HG03064 (cell line): ENCODE results near the gene ANKRD40CL.
"Not testable (repeated sequence)": the region's sequence is repeated elsewhere in the genome, so short reads cannot be mapped to it uniquely, and the experiment has no call there.

Experiments
- ATAC-seq: cut with Tn5 transposase; IDR thresholded peaks from one replicate; pipeline ENCODE4 v1.9.1; 2021; ENCODE audit warnings: low read depth; ENCODE audit not compliant: unreplicated experiment

ANKRD40CL gene

GRCh38 chr17:50763716-50764475 is 3.4 kb downstream of the ANKRD40CL start:
- ATAC-seq, result no peak

- ATAC-seq, result no peak
These were observed 5.1 kb downstream of the ANKRD40CL start for GRCh38 chr17:50762177-50762576.

GRCh38 chr17:50758989-50759544 is 8.3 kb downstream of the ANKRD40CL start:
- no peak for ATAC-seq

GRCh38 chr17:50758524-50758923 is 8.8 kb downstream of the ANKRD40CL start:
- no peak for ATAC-seq

- ATAC-seq, result no peak
These were observed 12.8 kb downstream of the ANKRD40CL start for GRCh38 chr17:50754521-50754920.

- ATAC-seq, result no peak
These were observed 18.1 kb downstream of the ANKRD40CL start for GRCh38 chr17:50749245-50749644.

- ATAC-seq, result no peak
These were observed 21.7 kb downstream of the ANKRD40CL start for GRCh38 chr17:50745631-50746030.

- ATAC-seq, result no peak
These were observed 28.2 kb downstream of the ANKRD40CL start for GRCh38 chr17:50739098-50739497.

- ATAC-seq, result no peak
These were observed 30.1 kb downstream of the ANKRD40CL start for GRCh38 chr17:50737118-50737698.

GRCh38 chr17:50735287-50735686 is 32.0 kb downstream of the ANKRD40CL start:
- ATAC-seq, result no peak

- ATAC-seq, result no peak
These were observed 35.5 kb downstream of the ANKRD40CL start for GRCh38 chr17:50731575-50732460.

- ATAC-seq, result no peak
These were observed 38.2 kb downstream of the ANKRD40CL start for GRCh38 chr17:50728881-50729765.

GRCh38 chr17:50728112-50728429 is 39.2 kb downstream of the ANKRD40CL start:
- ATAC-seq, result no peak

GRCh38 chr17:50725769-50726655 is 41.3 kb downstream of the ANKRD40CL start:
- ATAC-seq, result no peak

- not testable (repeated sequence) for ATAC-seq
These were observed 42.7 kb downstream of the ANKRD40CL start for GRCh38 chr17:50724622-50725021.

- no peak for ATAC-seq
These were observed 44.6 kb downstream of the ANKRD40CL start for GRCh38 chr17:50722746-50723145.

- no peak for ATAC-seq
These were observed 45.9 kb downstream of the ANKRD40CL start for GRCh38 chr17:50721194-50722010.
